ENCODE measurements around the gene STK33.

The STK33 gene

GRCh38 chr11:8426076-8426475, 168.0 kb downstream of the STK33 start:
- DNase-seq (ENCODE audit: low spot score): no peak

- no peak for DNase-seq (ENCODE audit: low spot score)
These were observed 178.8 kb downstream of the STK33 start for GRCh38 chr11:8415195-8415594.

GRCh38 chr11:8408151-8408941, 185.7 kb downstream of the STK33 start:
- no peak for DNase-seq (ENCODE audit: low spot score)

GRCh38 chr11:8403310-8403709, 190.7 kb downstream of the STK33 start:
- DNase-seq (ENCODE audit: low spot score): no peak

GRCh38 chr11:8392886-8393285, 201.1 kb downstream of the STK33 start:
- no peak for DNase-seq (ENCODE audit: low spot score)

- DNase-seq (ENCODE audit: low spot score): no peak
These were observed 201.9 kb downstream of the STK33 start for GRCh38 chr11:8392166-8392565.

GRCh38 chr11:8390851-8391612, 203.0 kb downstream of the STK33 start:
- no peak for DNase-seq (ENCODE audit: low spot score)

GRCh38 chr11:8389029-8389996, 204.7 kb downstream of the STK33 start:
- no peak for DNase-seq (ENCODE audit: low spot score)

GRCh38 chr11:8387693-8388092, 206.3 kb downstream of the STK33 start:
- no peak for DNase-seq (ENCODE audit: low spot score)

GRCh38 chr11:8387141-8387540, 206.9 kb downstream of the STK33 start:
- no peak for DNase-seq (ENCODE audit: low spot score)

- no peak for DNase-seq (ENCODE audit: low spot score)
These were observed 207.7 kb downstream of the STK33 start for GRCh38 chr11:8386134-8386864.

- no peak for DNase-seq (ENCODE audit: low spot score)
These were observed 209.7 kb downstream of the STK33 start for GRCh38 chr11:8384199-8384821.

GRCh38 chr11:8383627-8384026, 210.4 kb downstream of the STK33 start:
- DNase-seq (ENCODE audit: low spot score): no peak

- no peak for DNase-seq (ENCODE audit: low spot score)
These were observed 210.8 kb downstream of the STK33 start for GRCh38 chr11:8383227-8383626.

GRCh38 chr11:8382436-8383053, 211.5 kb downstream of the STK33 start:
- no peak for DNase-seq (ENCODE audit: low spot score)

GRCh38 chr11:8381871-8382396, 212.1 kb downstream of the STK33 start:
- no peak for DNase-seq (ENCODE audit: low spot score)

- DNase-seq (ENCODE audit: low spot score): no peak
These were observed 212.7 kb downstream of the STK33 start for GRCh38 chr11:8381343-8381742.

GRCh38 chr11:8375932-8376331, 218.1 kb downstream of the STK33 start:
- DNase-seq (ENCODE audit: low spot score): no peak

GRCh38 chr11:8375460-8375859, 218.6 kb downstream of the STK33 start:
- no peak for DNase-seq (ENCODE audit: low spot score)

- DNase-seq (ENCODE audit: low spot score): no peak
These were observed 219.3 kb downstream of the STK33 start for GRCh38 chr11:8374716-8375115.

All from germinal center (tissue), 1 donor.